Osteoblast (primary cell): ENCODE data around the gene ARHGAP30. TPM values are rescaled to one million over a fixed set of nuclear protein-coding genes. Genes with fewer than 3 reads are reported as not detected.

Experiments
- DNase-seq: peaks from one replicate; pipeline ENCODE4 v3.0.0; 2011; ENCODE audit warnings: low spot score, mixed read lengths; ENCODE audit not compliant: insufficient read length; ENCODE audit errors: missing footprints
- H2AFZ ChIP-seq: 2 replicates; pipeline ENCODE4 v1.6.0; 2011; ENCODE audit warnings: mild to moderate bottlenecking, low read length
- H3K27ac ChIP-seq: 2 replicates; pipeline ENCODE4 v1.5.1; 2011; ENCODE audit warnings: mild to moderate bottlenecking, low read depth, low read length, moderate library complexity
- H3K27me3 ChIP-seq: 2 replicates; pipeline ENCODE4 v1.6.0; 2012; ENCODE audit warnings: mild to moderate bottlenecking, control low read depth, inconsistent platforms, low read length, moderate library complexity; ENCODE audit not compliant: insufficient read depth
- H3K36me3 ChIP-seq: 2 replicates; pipeline ENCODE4 v1.5.1; 2011; ENCODE audit warnings: mild to moderate bottlenecking, low read length, control low read depth, moderate library complexity; ENCODE audit not compliant: insufficient read depth
- H3K4me1 ChIP-seq: 2 replicates; pipeline ENCODE4 v1.5.1; 2011; ENCODE audit warnings: mild to moderate bottlenecking, low read length, control low read depth, moderate library complexity; ENCODE audit not compliant: insufficient read depth
- H3K4me2 ChIP-seq: 2 replicates; pipeline ENCODE4 v1.6.0; 2011; ENCODE audit warnings: mild to moderate bottlenecking, low read length; ENCODE audit not compliant: insufficient read depth
- H3K4me3 ChIP-seq: fragments of 200-600 bp; sonication (generic); 3 replicates; pipeline ENCODE4 v1.5.1; 2012; ENCODE audit warnings: mild to moderate bottlenecking, low read length, inconsistent platforms; ENCODE audit not compliant: insufficient read depth
- H3K79me2 ChIP-seq: 2 replicates; pipeline ENCODE4 v1.6.0; 2012; ENCODE audit warnings: mild to moderate bottlenecking, low read length, control low read depth, inconsistent platforms; ENCODE audit not compliant: insufficient read depth
- H3K9me3 ChIP-seq: 2 replicates; pipeline ENCODE4 v1.5.1; 2011; ENCODE audit warnings: low read depth, low read length, control low read depth
- H4K20me1 ChIP-seq: 2 replicates; pipeline ENCODE4 v1.6.0; 2012; ENCODE audit warnings: mild to moderate bottlenecking, low read length, control low read depth; ENCODE audit not compliant: insufficient read depth
- total RNA-seq: library from RNA; depleted of rRNA; stranded (reverse); fragments of >200 nt; gene quantifications from 2 replicates; pipeline ENCODE4 v1.2.3, GENCODE V29; 2012
- TF ChIP-seq, protein P1 (sequence below): IDR thresholded peaks from 2 replicates; pipeline ENCODE4 v1.5.1; 2011; ENCODE audit warnings: mild to moderate bottlenecking, low read depth, low read length, moderate library complexity; ENCODE audit errors: extremely low read depth

The ARHGAP30 gene
- total RNA-seq, 1 donor: under 0.01 TPM

DNA sequence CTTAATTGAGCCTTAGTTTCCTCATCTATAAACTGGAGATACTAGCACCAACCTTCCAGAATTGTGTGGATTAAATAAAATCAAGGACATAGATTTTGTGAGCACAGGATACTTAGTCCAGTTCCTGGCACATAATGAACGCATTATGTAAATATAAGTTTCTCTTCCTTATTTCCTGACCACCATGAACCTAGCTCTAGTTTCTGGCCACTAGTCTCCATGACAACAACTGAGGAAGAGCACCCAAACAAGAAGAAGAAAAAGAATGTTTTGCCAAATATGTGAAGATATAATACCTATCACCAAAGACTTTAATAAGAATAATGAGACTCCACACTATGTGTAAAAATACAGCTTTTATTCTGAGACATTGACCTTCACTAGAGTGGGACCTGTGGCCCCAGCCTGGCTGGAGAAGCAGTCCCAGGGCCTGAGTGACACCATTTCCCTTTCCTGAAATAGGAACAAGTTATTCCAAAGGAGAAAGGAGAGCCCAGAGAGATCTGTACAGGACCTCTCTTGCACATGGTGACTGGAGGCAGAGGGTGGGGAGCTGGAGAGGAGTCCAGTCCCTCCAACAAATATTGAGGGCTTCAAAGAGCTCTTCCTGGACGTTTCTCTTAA is 23.0 kb downstream of the ARHGAP30 start:
- DNase-seq: peak; percentile 27
- no peaks in the 10 kb centered on the region for H3K27me3 ChIP-seq
- H2AFZ ChIP-seq: peak overlapping the region; percentile 99

DNA sequence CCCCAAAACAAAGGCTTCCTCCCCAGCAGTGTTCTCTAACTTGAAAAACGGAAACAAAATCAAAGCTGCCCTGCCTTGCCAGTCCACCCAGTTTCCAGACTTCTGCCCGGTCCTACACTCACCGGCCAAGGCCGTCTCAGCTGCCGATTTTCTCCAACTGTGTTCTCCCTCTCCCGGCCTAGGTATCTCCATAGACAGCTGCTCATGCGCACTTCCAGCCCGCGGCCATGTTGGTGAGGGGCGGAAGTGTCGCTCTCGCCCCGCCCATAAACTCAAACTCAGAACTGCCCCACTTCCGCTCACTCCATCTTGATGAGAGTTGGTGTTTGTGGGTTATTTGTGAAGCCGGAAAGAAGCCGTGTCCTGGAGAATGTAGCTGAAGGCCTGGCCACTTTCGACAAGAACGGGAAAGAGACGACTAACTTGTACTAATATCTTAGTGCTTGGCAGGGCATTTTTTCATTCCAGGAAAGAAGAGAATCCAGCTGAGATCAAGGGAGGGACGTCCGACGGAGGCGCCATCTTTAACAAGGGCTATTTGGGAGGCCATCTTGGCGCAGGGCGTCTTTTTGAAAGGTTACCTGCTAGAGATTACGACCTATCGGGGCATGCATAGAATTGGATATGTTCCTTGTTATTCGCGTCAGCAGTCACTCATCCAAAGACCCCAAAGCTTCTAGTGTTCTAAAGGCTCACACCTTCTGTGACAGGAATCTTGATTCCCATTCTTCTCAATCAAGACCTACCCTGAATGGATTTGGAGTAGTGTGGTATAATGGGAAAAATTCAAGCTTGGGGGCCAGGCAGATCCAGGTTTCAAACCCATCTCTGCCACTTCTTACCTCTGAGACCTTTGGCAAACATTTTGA is 23.7 kb downstream of the ARHGAP30 start, which contains the start of gene USF1:
Gene USF1 (minus strand): TSS at position 242 of the 869 bp plus-strand sequence. CDS start 2,702 bp downstream, outside the sequence.
- peaks cover 12% of the 10 kb centered on the region for H3K4me1 ChIP-seq
- peak within 1 kb of the TSS; percentile 99 for H2AFZ ChIP-seq
- peak within 1 kb of the TSS; percentile 98 for H3K27ac ChIP-seq
- TF ChIP-seq, protein P1, sequence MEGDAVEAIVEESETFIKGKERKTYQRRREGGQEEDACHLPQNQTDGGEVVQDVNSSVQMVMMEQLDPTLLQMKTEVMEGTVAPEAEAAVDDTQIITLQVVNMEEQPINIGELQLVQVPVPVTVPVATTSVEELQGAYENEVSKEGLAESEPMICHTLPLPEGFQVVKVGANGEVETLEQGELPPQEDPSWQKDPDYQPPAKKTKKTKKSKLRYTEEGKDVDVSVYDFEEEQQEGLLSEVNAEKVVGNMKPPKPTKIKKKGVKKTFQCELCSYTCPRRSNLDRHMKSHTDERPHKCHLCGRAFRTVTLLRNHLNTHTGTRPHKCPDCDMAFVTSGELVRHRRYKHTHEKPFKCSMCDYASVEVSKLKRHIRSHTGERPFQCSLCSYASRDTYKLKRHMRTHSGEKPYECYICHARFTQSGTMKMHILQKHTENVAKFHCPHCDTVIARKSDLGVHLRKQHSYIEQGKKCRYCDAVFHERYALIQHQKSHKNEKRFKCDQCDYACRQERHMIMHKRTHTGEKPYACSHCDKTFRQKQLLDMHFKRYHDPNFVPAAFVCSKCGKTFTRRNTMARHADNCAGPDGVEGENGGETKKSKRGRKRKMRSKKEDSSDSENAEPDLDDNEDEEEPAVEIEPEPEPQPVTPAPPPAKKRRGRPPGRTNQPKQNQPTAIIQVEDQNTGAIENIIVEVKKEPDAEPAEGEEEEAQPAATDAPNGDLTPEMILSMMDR: no peak
- H4K20me1 ChIP-seq: peaks cover 8% of the 10 kb centered on the region
- peak within 1 kb of the TSS; percentile 90 for H3K4me3 ChIP-seq
- peaks cover 24% of the 10 kb centered on the region for H3K36me3 ChIP-seq
- DNase-seq: peak; percentile 98
- H3K4me2 ChIP-seq: peak within 1 kb of the TSS; percentile 100
- peaks cover 28% of the 10 kb centered on the region for H3K79me2 ChIP-seq
- H3K9me3 ChIP-seq: peaks cover 7% of the 10 kb centered on the region
- H3K27me3 ChIP-seq: no peaks in the 10 kb centered on the region

More for the DNA sequence above, 23.0 kb downstream of the ARHGAP30 start:
- Histone ChIP-seq H4K20me1 (peaks cover 5% of the 10 kb centered on the region), H3K9me3 (peaks cover 7% of the 10 kb centered on the region), H3K4me2 (peak overlapping the region; percentile 100), H3K27ac (peak overlapping the region; percentile 98), H3K79me2 (peaks cover 28% of the 10 kb centered on the region), H3K36me3 (peaks cover 16% of the 10 kb centered on the region), H3K4me1 (peaks cover 12% of the 10 kb centered on the region), H3K4me3 (peak overlapping the region; percentile 90)
- TF ChIP-seq, protein P1: no peak

DNA sequence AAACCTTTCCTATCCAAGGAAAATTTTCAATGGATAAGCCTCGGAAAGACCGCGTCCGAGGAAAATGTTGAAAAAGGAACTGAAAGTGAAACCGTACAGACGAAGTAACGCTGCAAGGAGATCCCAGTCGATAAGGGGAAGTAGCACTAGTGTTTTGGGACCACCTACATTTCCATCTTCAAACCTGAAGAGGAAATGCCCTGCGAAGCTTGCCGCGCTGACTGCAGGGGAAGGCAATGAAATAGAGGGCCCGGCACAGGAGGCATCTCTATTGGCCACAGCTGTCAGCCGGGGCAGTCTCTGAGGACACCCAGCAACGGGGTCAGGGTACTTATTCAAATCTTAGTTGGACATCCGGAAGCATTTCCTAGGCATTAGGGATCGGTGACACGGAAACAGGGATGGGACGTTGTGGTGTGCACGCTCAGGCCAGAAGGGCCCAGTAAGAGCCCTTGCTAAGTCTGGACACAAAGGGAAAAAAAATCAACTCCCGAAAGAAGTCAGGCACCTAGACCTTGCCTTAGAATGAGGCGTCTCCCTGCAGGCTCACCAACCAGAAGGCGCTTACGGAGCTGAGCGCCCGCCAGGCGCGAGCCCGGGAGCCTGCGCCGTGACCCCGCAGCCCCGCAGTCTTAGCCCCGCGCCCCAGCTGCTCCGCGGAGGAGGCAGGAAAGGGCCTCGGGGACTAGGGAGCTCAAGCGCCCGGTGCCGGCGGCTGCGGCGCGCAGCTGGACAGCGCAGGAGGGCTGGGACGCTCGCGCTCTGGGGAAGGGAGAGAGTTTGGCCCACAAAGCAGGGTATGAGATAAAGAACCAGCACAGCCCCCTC is 24.6 kb downstream of the ARHGAP30 start:
- peak overlapping the region; percentile 99 for H2AFZ ChIP-seq
- TF ChIP-seq, protein P1: no peak
- no peaks in the 10 kb centered on the region for H3K27me3 ChIP-seq
- peak; percentile 96 for DNase-seq
- H3K4me1 ChIP-seq: peaks cover 12% of the 10 kb centered on the region
- H3K27ac ChIP-seq: peak overlapping the region; percentile 98
- H3K4me3 ChIP-seq: peak overlapping the region; percentile 90
- H3K36me3 ChIP-seq: peaks cover 31% of the 10 kb centered on the region
- H3K9me3 ChIP-seq: peaks cover 7% of the 10 kb centered on the region
- peaks cover 8% of the 10 kb centered on the region for H4K20me1 ChIP-seq
- H3K79me2 ChIP-seq: peaks cover 28% of the 10 kb centered on the region
- H3K4me2 ChIP-seq: peak overlapping the region; percentile 100
